Right renal cortex interstitium (tissue), 3 donors: ENCODE results near the gene KRTAP20-1. TPM values are rescaled to one million over a fixed set of nuclear protein-coding genes. Genes with fewer than 3 reads are reported as not detected.

Experiments
- DNase-seq, 3 donors: peaks; one replicate each; pipeline ENCODE4 v3.0.0-alpha.2; 2013; ENCODE audit warnings: low read depth in 3 of 3, low spot score in 2 of 3
- polyA plus RNA-seq, 3 donors: library from polyadenylated mRNA; unstranded; fragments of 120-200 nt; gene quantifications; one replicate each; pipeline ENCODE4 v1.2.1, GENCODE V29; 2013; ENCODE audit not compliant: insufficient read length in 3 of 3

The KRTAP20-1 gene
- polyA plus RNA-seq, 3 donors: not detected

- DNase-seq: no peak
Measured at GRCh38 chr21:30642564-30642963, 26.3 kb downstream of the KRTAP20-1 start, which contains the start of gene KRTAP20-3. TSS of gene KRTAP20-3 (plus strand) at chr21:30642864.

- DNase-seq: no peak
Measured at GRCh38 chr21:30646904-30647414, 30.7 kb downstream of the KRTAP20-1 start.

- no peak for DNase-seq
Measured at GRCh38 chr21:30652891-30653290, 36.7 kb downstream of the KRTAP20-1 start.

Other genes starting within 250 kb of the KRTAP20-1 start
- not detected for gene KRTAP13-2, start 244.2 kb upstream of the KRTAP20-1 start, polyA plus RNA-seq
- gene KRTAP13-1, start 220.4 kb upstream of the KRTAP20-1 start, polyA plus RNA-seq: not detected
- gene KRTAP13-3, start 190.5 kb upstream of the KRTAP20-1 start, polyA plus RNA-seq: not detected
- not detected for gene KRTAP13-4, start 186.2 kb upstream of the KRTAP20-1 start, polyA plus RNA-seq
- not detected for gene KRTAP15-1, start 176.2 kb upstream of the KRTAP20-1 start, polyA plus RNA-seq
- not detected for gene KRTAP19-1, start 136.1 kb upstream of the KRTAP20-1 start, polyA plus RNA-seq
- not detected for gene KRTAP19-2, start 129.0 kb upstream of the KRTAP20-1 start, polyA plus RNA-seq
- not detected for gene KRTAP19-3, start 124.4 kb upstream of the KRTAP20-1 start, polyA plus RNA-seq
- gene KRTAP19-4, start 119.3 kb upstream of the KRTAP20-1 start, polyA plus RNA-seq: not detected
- gene KRTAP19-5, start 114.3 kb upstream of the KRTAP20-1 start, polyA plus RNA-seq: not detected
- gene KRTAP19-6, start 74.6 kb upstream of the KRTAP20-1 start, polyA plus RNA-seq: not detected
- not detected for gene KRTAP19-7, start 55.1 kb upstream of the KRTAP20-1 start, polyA plus RNA-seq
- gene KRTAP22-2, start 26.0 kb upstream of the KRTAP20-1 start, polyA plus RNA-seq: not detected
- gene KRTAP6-3, start 24.0 kb upstream of the KRTAP20-1 start, polyA plus RNA-seq: not detected
- not detected for gene KRTAP6-2, start 17.5 kb upstream of the KRTAP20-1 start, polyA plus RNA-seq
- not detected for gene KRTAP22-1, start 15.3 kb upstream of the KRTAP20-1 start, polyA plus RNA-seq
- not detected for gene KRTAP6-1, start 2.5 kb upstream of the KRTAP20-1 start, polyA plus RNA-seq
- gene KRTAP20-4, start 4.2 kb downstream of the KRTAP20-1 start, polyA plus RNA-seq: not detected
- gene KRTAP20-2, start 18.8 kb downstream of the KRTAP20-1 start, polyA plus RNA-seq: not detected
- not detected for gene KRTAP20-3, start 26.4 kb downstream of the KRTAP20-1 start, polyA plus RNA-seq
- not detected for gene KRTAP21-3, start 102.4 kb downstream of the KRTAP20-1 start, polyA plus RNA-seq
- not detected for gene KRTAP21-2, start 130.8 kb downstream of the KRTAP20-1 start, polyA plus RNA-seq
- gene KRTAP21-1, start 139.0 kb downstream of the KRTAP20-1 start, polyA plus RNA-seq: not detected
- not detected for gene KRTAP8-1, start 196.8 kb downstream of the KRTAP20-1 start, polyA plus RNA-seq
- not detected for gene KRTAP7-1, start 213.3 kb downstream of the KRTAP20-1 start, polyA plus RNA-seq